K562 (cell line): ENCODE results near the gene TTLL3. TPM values are rescaled to one million over a fixed set of nuclear protein-coding genes. Genes with fewer than 3 reads are reported as not detected.
A peak's percentile ranks its signal among the peaks of the same experiment; 100 is the strongest.

Source experiments
- ATAC-seq: fragments of 200-7000 bp; cut with Tn5 transposase; 3 replicates; pipeline ENCODE4 v1.9.1; 2020; ENCODE audit warnings: moderate library complexity
- BruUV-seq: library from RNA; stranded (reverse); fragments of 400-500 nt; replicated peaks from 2 replicates; lab custom pipeline; 2021; lab: Mats Ljungman, UMichigan
- CTCF ChIA-PET: fragments of 300-600 bp; formaldehyde crosslinking; extraction: SDS; loops from one replicate; lab custom pipeline; 2021; ENCODE audit warnings: low intra/inter-chr PET ratio; lab: Yijun Ruan, JAX
- POLR2A ChIA-PET: fragments of 300-600, 350-650 bp; sonication (Branson Sonifier 250); formaldehyde crosslinking; extraction: SDS; loops from one replicate; lab custom pipeline; 2021; ENCODE audit warnings: antibody characterized with exemption, inconsistent platforms; lab: Yijun Ruan, JAX
- DNase-seq, 4 experiments: peaks; one replicate each; pipeline versions ENCODE4 v3.0.0 to v3.0.0-alpha.2; 2011 to 2018; ENCODE audit warnings: low spot score in 3 of 4, mixed read lengths in 3 of 4; ENCODE audit errors: extremely low read depth in 1 of 4
- FAIRE-seq: peaks from 2 replicates; lab custom pipeline; 2011; peaks lifted over from hg19 to GRCh38; lab: Jason Lieb, UNC
- H2AFZ ChIP-seq: 2 replicates; pipeline ENCODE4 v1.6.0; 2011; ENCODE audit warnings: low read depth, low read length, control low read depth, inconsistent platforms
- H3K27ac ChIP-seq: fragments of 200-600 bp; 3 replicates; pipeline ENCODE4 v1.8.0; 2011; ENCODE audit warnings: low read depth, mild to moderate bottlenecking, control low read depth, inconsistent platforms, low read length, moderate library complexity, mixed read lengths; ENCODE audit errors: extremely low read depth
- H3K27me3 ChIP-seq, 2 experiments: fragments of 300-600 bp in 1 of 2; 2 replicates in 1 of 2; 3 replicates in 1 of 2; pipeline versions ENCODE4 v1.6.0 to v1.8.0; 2011; ENCODE audit warnings: inconsistent platforms in 2 of 2, low read length in 2 of 2, mild to moderate bottlenecking in 1 of 2, mixed read lengths in 1 of 2, moderate library complexity in 1 of 2; ENCODE audit not compliant: control insufficient read depth in 2 of 2, insufficient read depth in 2 of 2
- H3K36me3 ChIP-seq: fragments of 300-600 bp; 3 replicates; pipeline ENCODE4 v1.8.0; 2011; ENCODE audit warnings: mild to moderate bottlenecking, low read length, inconsistent platforms; ENCODE audit not compliant: control insufficient read depth, insufficient read depth
- H3K4me1 ChIP-seq, 2 experiments: fragments of 200-600 bp in 1 of 2; replicated peaks in 1 of 2; 2 replicates in 1 of 2; 3 replicates in 1 of 2; pipeline versions ENCODE4 v1.5.1 to v1.8.0; 2011; ENCODE audit warnings: inconsistent platforms in 2 of 2, low read length in 2 of 2, mild to moderate bottlenecking in 1 of 2, mixed read lengths in 1 of 2, moderate library complexity in 1 of 2; ENCODE audit not compliant: control insufficient read depth in 2 of 2, insufficient read depth in 2 of 2
- H3K4me2 ChIP-seq: 2 replicates; pipeline ENCODE4 v1.6.1; 2011; ENCODE audit warnings: low read length, control low read depth, inconsistent platforms, mixed read lengths; ENCODE audit not compliant: insufficient read depth
- H3K4me3 ChIP-seq: fragments of 200-600 bp; sonication (generic), shearing (Covaris generic); 2 replicates; pipeline ENCODE4 v1.5.1; 2016; ENCODE audit warnings: control low read depth, inconsistent platforms
- H3K79me2 ChIP-seq: fragments of 200-600 bp; 3 replicates; pipeline ENCODE4 v1.8.0; 2011; ENCODE audit warnings: low read length, inconsistent platforms; ENCODE audit not compliant: control insufficient read depth, insufficient read depth
- H3K9ac ChIP-seq, 2 experiments: 2 replicates each; pipeline versions ENCODE4 v1.6.0 to v1.6.1; 2011; ENCODE audit warnings: low read depth in 2 of 2, low read length in 2 of 2, control low read depth in 1 of 2, inconsistent platforms in 1 of 2, mild to moderate bottlenecking in 1 of 2, mixed read lengths in 1 of 2; ENCODE audit not compliant: insufficient read depth in 1 of 2
- H3K9me1 ChIP-seq: one replicate; pipeline ENCODE4 v1.6.0; 2011; ENCODE audit warnings: inconsistent platforms, mild to moderate bottlenecking, low read length, moderate library complexity; ENCODE audit not compliant: control insufficient read depth, insufficient read depth
- H3K9me3 ChIP-seq: replicated peaks from 2 replicates; pipeline ENCODE4 v1.5.1; 2011; ENCODE audit warnings: low read depth, low read length, inconsistent platforms; ENCODE audit not compliant: control insufficient read depth, insufficient read depth
- H4K20me1 ChIP-seq: replicated peaks from 2 replicates; pipeline ENCODE4 v1.6.1; 2011; ENCODE audit warnings: low read length, inconsistent platforms, mixed read lengths; ENCODE audit not compliant: control insufficient read depth, insufficient read depth
- CEBPG ChIP-seq, 3 experiments: fragments of 200-800 bp in 1 of 3; sonication (Bioruptor generic) in 1 of 3; sonication (generic) in 1 of 3; formaldehyde crosslinking in 1 of 3; IDR thresholded peaks in 2 of 3; conservative IDR thresholded peaks in 1 of 3; 2 replicates each; pipeline versions ENCODE4 v1.6.1 to v1.8.0; 2016 to 2022; ENCODE audit warnings: missing compliant biosample characterization in 2 of 3, missing genetic modification characterization in 2 of 3, mild to moderate bottlenecking in 1 of 3, missing genetic modification reagents in 1 of 3
- MEIS2 ChIP-seq: fragments of 450-650 bp; IDR thresholded peaks from 2 replicates; pipeline ENCODE4 v1.6.1; 2014; ENCODE audit warnings: mild to moderate bottlenecking; ENCODE audit not compliant: partially characterized antibody
- NFRKB ChIP-seq: fragments of 450-650 bp; IDR thresholded peaks from 2 replicates; pipeline ENCODE4 v1.6.1; 2016; ENCODE audit warnings: low read depth
- PBX2 ChIP-seq, 2 experiments: IDR thresholded peaks in 1 of 2; conservative IDR thresholded peaks in 1 of 2; 2 replicates each; pipeline ENCODE4 v1.6.1; 2016; ENCODE audit warnings: low read depth in 2 of 2, mild to moderate bottlenecking in 1 of 2, missing compliant biosample characterization in 1 of 2, missing genetic modification characterization in 1 of 2, moderate library complexity in 1 of 2
- POLR2AphosphoS5 ChIP-seq: IDR thresholded peaks from 2 replicates; pipeline ENCODE4 v1.6.1; 2011; ENCODE audit warnings: mild to moderate bottlenecking, low read depth, low read length, moderate library complexity; ENCODE audit not compliant: control insufficient read depth, insufficient read depth
- WHSC1 ChIP-seq: IDR thresholded peaks from one replicate; pipeline ENCODE4 v1.6.1; 2012; ENCODE audit warnings: low read length, control low read depth, inconsistent platforms
- WGBS: fragments of 100-300 bp; shearing (Covaris generic); methylation state at CpG from one replicate; pipeline ENCODE4 v1.1.6; 2016; ENCODE audit warnings: low coverage, mixed read lengths; ENCODE audit not compliant: insufficient coverage; ENCODE audit errors: missing lambda C conversion rate; 5-methylcytosine and 5-hydroxymethylcytosine counted together
- in situ Hi-C: fragments of 300-500 bp; cut with MboI; formaldehyde crosslinking; loops from 4 replicates; pipeline ENCODE4 v1.15.0; 2018; ENCODE audit warnings: inconsistent platforms, mixed read lengths
- intact Hi-C: fragments of 100-400 bp; cut with micrococcal nuclease; formaldehyde crosslinking; loops from 2 replicates; pipeline ENCODE4 v1.14.2; 2022
- polyA plus RNA-seq, 8 experiments: library from polyadenylated mRNA; depleted of rRNA in 4 of 8; stranded (reverse) in 5 of 8; unstranded in 3 of 8; fragments of >200 nt; fragmentation: Nextera tagmentation in 2 of 8; fragmentation: Illumina TruSeq in 1 of 8; extraction: Ambion mirVana in 2 of 8; extraction: Trizol in 1 of 8; gene quantifications; 2 replicates each; pipeline versions ENCODE4 v1.2.1 to v1.2.3, GENCODE V29; 2011 to 2014; ENCODE audit warnings: inconsistent platforms in 1 of 8, missing spikeins in 1 of 8
- total RNA-seq, 7 experiments: library from RNA; depleted of rRNA in 6 of 7; stranded (reverse); fragments of >200 nt in 6 of 7; fragmentation: Illumina TruSeq in 2 of 7; extraction: Trizol in 2 of 7; gene quantifications; 2 replicates each; pipeline versions ENCODE4 v1.2.1 to v1.2.3, GENCODE V29; 2011 to 2021; ENCODE audit warnings: low replicate concordance in 1 of 7

Gene TTLL3
- total and polyA plus RNA-seq, 9 of the 15 experiments (the other 6 are each of a cell fraction or from before 2014, with no cell fraction given) = 8.9 to 106 (median 33.2) TPM

DNA sequence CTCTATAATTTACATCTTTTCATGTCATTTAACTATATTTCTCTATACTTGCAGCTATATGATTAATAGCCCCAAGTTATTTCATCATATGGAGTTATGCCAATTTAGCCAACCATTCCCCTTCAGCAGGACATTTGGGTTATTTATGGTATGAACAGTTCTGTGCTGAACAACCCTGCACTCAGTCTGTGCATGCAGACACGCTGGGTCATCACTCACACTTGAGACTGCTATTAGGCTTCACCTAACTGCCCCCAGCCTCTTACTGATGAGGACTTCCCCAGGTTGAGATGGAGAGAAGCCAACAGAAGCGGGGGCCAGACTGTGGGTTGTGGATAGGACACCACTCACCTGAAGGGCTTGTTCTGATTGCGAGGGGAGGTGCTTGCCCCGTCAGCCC lies 25.1 kb upstream of the TTLL3 start:
- no peak overlapping the region for H3K4me3 ChIP-seq
- H3K27ac ChIP-seq = peak overlapping the region; percentile 0; the same call in 1 of the 3 replicates
- no TSS peak for BruUV-seq
- no peaks in the 10 kb centered on the region for H3K27me3 ChIP-seq
- POLR2A ChIA-PET = interaction anchor here (0.7 to 2.0 kb wide), 4 partner anchors 7 to 29 kb away, joined by 3 to 12 read pairs (median 4); no protein-coding TSS in a partner anchor
- WGBS = 91% methylated on average over 4 of the region's 4 CpGs
- no peaks in the 10 kb centered on the region for H3K9me1 ChIP-seq
- CTCF ChIA-PET = interaction anchor here (0.6 to 1.1 kb wide), 2 partner anchors 36 to 497 kb away, joined by 3 read pairs; no protein-coding TSS in a partner anchor
- H3K9ac ChIP-seq = peak overlapping the region in 1 of 2 experiments; percentile 57; a peak in 1 of 4 replicates
- H3K79me2 ChIP-seq = no peaks in the 10 kb centered on the region
- DNase-seq = no peak
- H3K4me1 ChIP-seq = peaks cover 39 to 44% of the 10 kb centered on the region in 2 experiments
- ATAC-seq = no peak
- H2AFZ ChIP-seq = no peak overlapping the region
- no peak for FAIRE-seq
- intact Hi-C loops = loop anchor here (5.0 kb wide), 1 partner anchor 147 kb away; the partner anchor contains the start of gene CRELD1
- H4K20me1 ChIP-seq = no peaks in the 10 kb centered on the region
- no peak overlapping the region for H3K4me2 ChIP-seq
- peaks cover 74% of the 10 kb centered on the region for H3K36me3 ChIP-seq
- TF ChIP-seq PBX2 (CRISPR knock-in tag; IDR thresholded peaks at IDR 0.05; ENCODE audit: low read depth) (no peak), PBX2 (tag; conservative IDR thresholded peaks at IDR 0.05; ENCODE audit: low read depth) (peak; percentile 81), NFRKB (no peak), CEBPG (CRISPR knock-in tag; IDR thresholded peaks at IDR 0.05) (no peak), CEBPG (tag; conservative IDR thresholded peaks at IDR 0.05 in 1 of 2, IDR thresholded peaks at IDR 0.05 in 1 of 2) (peak in 1 of 2 experiments; percentile 17; a peak in 1 of 4 replicates), POLR2AphosphoS5 (0 out of 2 replicates have a peak, but pooled peaks have one; percentile 23), WHSC1 (peak; percentile 56), MEIS2 (peak; percentile 14)
- in situ Hi-C loops = no loop called here
- no peaks in the 10 kb centered on the region for H3K9me3 ChIP-seq
